ENCODE results near the gene METTL9.
"Not testable (repeated sequence)": the region's sequence is repeated elsewhere in the genome, so short reads cannot be mapped to it uniquely, and the experiment has no call there.

METTL9 gene

DNA sequence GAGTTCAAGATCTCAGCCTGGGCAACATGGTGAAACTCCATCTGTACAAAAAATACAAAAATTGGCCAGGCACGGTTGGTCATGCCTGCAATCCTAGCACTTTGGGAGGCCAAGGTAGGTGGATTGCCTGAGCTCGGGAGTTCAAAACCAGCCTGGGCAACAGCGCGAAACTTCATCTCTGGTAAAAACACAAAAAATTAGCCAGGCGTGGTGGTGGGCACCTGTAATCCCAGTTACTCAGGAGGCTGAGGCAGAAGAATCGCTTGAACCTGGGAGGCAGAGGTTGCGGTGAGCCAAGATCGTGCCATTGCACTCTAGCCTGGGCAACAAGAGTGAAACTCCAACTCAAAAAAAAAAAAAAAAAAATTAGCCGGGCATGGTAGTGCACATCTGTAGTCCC lies 25.9 kb upstream of the METTL9 start:
- in situ Hi-C loops (cut with MboI; ENCODE audit: low sequenced_read_pairs), result not testable (repeated sequence)

DNA sequence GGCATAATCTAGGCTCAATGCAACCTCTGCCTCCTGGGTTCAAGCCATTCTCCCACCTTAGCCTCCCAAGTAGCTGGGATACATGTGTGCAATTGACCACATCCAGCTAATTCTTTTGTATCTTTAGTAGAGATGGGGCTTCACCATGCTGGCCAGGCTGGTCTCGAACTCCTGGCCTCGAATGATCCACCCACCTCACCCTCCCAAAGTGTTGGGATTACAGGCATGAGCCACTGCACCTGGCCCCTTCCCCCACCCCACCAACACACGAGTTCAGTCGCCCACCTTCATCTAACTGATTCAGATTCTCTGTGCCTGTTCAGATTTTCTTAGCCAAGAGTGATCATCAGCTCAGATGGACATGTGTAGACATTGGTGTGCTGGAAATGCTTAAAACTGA lies 25.0 kb upstream of the METTL9 start:
- in situ Hi-C loops (cut with MboI; ENCODE audit: low sequenced_read_pairs), result no loop called here

DNA sequence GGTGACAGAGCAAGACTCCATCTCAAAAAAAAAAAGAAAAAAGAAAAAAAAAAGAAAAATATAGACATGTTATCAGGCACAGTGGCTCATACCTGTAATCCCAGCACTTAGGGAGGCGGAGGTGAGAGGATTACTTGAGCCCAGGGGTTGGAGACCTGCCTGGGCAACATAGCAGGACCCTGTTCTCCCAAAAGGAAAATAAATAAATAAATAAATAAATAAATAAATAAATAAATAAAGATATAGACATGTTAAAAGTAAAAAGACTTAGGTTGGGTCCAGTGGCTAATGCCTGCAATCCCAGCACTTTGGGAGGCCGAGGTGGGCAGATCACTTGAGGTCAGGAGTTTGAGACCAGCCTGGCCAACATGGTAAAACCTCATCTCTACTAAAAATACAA lies 23.1 kb upstream of the METTL9 start:
- in situ Hi-C loops (cut with MboI; ENCODE audit: low sequenced_read_pairs), result not testable (repeated sequence)

DNA sequence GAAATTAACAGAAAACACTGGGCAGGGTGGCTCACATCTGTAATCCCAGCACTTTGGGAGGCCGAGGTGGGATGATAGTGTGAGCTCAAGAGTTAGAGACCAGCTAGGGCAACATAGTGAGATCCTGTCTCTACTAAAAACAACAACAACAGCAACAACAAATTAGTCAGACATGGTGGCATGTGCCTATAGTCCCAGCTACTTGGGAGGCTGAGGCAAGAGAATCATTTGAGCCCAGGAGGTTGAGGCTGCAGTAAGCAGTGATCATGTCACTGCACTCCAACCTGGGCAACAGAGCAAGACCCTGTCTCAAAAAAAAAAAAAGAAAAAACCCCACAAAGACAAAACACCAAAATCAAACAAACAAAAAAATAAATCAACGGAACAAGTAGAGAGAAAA lies 21.9 kb upstream of the METTL9 start:
- in situ Hi-C loops (cut with MboI; ENCODE audit: low sequenced_read_pairs), result not testable (repeated sequence)

DNA sequence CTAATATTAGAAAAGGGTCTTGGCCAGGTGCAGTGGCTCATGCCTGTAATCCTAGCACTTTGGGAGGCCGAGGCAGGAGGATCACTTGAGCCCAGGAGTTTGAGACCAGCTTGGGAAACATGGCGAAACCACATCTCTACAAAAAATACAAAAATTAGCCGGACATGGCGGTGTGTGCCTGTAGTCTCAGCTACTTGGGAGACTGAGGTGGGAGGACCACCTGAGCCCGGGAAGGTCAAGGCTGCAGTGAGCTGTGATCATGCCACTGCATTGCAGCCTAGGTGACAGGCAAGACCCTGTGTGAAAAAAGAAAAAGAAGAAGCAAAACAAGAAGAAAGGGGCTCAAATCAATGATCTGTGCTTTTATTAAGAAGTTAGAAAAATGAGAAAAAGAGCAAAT lies 21.1 kb upstream of the METTL9 start:
- in situ Hi-C loops (cut with MboI; ENCODE audit: low sequenced_read_pairs), result not testable (repeated sequence)

DNA sequence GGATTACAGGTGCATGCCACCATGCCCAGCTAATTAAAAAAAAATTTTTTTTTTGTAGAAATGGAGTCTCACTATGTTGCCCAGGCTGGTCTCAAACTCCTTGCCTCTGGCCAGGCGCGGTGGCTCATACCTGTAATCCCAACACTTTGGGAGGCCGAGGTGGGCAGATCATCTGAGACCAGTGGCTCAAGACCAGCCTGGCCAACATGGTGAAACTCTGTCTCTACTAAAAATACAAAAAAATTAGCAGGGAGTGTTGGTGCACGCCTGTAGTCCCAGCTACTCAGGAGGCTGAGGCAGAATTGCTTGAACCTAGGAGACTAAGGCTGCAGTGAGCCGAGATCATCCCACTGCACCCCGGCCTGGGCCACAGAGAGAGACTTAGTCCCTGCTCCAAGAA lies 19.2 kb upstream of the METTL9 start:
- in situ Hi-C loops (cut with MboI; ENCODE audit: low sequenced_read_pairs), result not testable (repeated sequence)

DNA sequence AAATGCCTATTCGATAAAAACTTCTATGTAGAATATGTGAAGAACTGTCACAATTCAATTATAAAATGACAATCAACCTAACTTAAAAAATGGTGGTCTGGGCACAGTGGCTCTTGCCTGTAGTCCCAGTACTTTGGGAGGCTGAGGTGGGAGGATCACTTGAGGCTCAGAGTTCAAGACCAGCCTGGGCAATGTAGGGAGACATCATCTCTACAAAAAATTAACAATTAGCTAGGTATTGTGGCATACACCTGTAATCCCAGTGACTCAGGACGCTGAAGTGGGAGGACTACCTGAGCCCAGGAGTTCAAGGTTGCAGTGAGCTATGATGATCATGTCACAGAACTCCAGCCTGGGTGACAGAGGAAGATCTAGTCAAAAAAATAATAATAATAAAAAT lies 18.6 kb upstream of the METTL9 start:
- in situ Hi-C loops (cut with MboI; ENCODE audit: low sequenced_read_pairs), result no loop called here

DNA sequence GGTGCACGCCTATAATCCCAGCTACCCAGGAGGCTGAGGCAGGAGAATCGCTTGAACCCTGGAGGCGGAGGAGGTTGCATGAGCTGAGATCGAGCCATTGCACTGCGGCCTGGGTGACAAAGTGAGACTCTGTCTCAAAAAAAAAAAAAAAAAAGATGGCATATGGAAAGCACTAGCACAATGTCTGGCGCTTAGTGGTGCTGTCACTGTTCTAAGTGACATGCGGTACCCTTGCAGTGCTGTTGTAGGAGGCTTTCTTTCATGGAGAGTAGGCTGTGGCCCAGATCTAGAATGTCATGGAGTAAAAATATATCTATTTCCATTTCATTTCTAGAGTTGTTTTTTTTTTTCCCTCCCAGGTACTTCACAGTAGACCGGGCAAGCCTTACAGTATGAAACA lies 14.6 kb upstream of the METTL9 start:
- in situ Hi-C loops (cut with MboI; ENCODE audit: low sequenced_read_pairs), result no loop called here

DNA sequence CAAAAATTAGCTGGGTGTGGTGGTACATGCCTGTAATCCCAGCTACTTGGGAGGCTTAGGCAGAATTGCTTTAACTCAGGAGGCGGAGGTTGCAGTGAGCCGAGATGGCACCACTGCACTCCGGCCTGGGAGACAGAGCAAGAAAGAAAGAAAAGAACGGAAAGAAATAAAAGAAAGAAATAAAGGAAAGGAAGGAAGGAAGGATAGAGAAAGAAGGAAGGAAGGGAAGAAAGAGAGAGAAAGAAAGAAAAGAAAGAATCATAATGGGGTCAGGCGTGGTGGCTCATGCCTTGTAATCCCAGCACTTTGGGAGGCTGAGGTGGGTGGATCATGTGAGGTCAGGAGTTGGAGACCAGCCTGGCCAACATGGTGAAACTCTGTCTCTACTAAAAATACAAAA lies 10.8 kb upstream of the METTL9 start:
- in situ Hi-C loops (cut with MboI; ENCODE audit: low sequenced_read_pairs), result not testable (repeated sequence)

DNA sequence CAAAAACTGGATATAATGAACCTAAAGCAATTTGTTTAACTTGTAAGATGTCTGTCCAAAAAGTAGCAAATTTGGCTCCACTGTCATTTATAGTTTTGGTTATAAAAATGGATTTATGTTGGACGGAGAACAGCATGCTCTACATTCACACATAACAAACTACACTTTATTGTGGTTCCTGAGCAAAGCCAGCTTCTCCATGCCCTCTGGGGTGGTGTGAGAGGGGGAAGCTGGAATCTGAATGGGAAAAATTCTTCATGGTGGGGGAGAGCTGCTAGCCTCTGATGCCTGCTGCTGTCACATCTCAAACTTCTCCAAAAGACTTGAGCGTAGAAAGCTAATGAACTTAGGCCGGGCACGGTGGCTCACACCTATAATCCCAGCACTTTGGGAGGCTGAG lies 9.8 kb upstream of the METTL9 start:
- in situ Hi-C loops (cut with MboI; ENCODE audit: low sequenced_read_pairs), result no loop called here

DNA sequence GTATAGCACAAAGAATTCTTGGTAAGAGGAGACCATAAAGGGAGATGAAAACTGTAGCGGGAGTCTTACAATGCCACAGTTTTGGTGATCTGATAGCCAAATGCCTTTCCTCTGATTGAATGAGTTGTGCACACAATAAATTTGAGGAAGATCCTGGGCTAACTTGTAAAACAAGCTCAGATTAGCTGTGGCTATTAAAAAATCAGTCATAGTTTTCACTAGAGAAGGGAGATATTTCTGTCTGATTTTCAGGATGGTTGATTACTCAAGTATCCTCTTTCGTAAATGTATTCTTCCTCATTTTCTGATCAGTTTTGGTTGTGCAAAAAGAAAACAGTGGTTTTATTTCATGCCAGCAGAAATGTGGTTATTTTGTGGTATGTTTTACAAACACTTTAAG lies 9.1 kb upstream of the METTL9 start:
- in situ Hi-C loops (cut with MboI; ENCODE audit: low sequenced_read_pairs), result no loop called here

DNA sequence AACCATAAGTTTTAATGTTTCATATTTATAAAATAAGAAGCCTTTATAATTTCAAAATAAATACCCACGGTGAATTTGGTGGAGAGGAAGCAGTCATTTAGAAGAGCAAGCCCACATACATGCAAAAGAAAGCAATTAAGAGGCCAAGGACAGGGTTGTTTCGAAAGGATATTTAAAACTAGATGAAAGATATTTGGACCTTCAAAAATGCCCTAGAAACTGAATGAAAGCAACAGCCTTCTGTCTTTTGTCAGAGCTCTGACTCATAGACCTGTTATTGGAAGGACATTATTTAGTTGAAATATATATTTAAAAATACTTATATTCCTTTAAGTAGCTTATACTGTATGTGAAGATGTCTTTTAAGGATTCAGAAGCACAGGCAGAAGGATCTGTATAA lies 8.6 kb upstream of the METTL9 start:
- in situ Hi-C loops (cut with MboI; ENCODE audit: low sequenced_read_pairs), result no loop called here

DNA sequence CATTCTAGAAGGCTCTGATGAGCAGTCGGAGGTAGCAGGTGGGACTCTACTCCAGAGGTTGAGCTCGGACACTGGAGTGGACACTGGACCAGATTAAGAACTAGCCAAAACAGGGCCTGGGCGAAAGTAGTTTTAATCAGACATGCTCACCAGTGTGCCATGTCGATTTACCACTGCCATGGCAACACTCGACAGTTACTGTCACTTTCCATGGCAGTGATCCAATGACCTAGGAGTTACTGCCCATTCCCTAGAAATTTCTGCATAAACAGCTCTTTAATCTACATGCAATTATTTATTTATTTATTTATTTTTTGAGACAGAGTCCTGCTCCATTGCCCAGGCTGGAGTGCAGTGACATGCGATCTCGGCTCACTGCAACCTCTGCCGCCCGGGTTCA lies 7.2 kb upstream of the METTL9 start:
- in situ Hi-C loops (cut with MboI; ENCODE audit: low sequenced_read_pairs), result no loop called here

DNA sequence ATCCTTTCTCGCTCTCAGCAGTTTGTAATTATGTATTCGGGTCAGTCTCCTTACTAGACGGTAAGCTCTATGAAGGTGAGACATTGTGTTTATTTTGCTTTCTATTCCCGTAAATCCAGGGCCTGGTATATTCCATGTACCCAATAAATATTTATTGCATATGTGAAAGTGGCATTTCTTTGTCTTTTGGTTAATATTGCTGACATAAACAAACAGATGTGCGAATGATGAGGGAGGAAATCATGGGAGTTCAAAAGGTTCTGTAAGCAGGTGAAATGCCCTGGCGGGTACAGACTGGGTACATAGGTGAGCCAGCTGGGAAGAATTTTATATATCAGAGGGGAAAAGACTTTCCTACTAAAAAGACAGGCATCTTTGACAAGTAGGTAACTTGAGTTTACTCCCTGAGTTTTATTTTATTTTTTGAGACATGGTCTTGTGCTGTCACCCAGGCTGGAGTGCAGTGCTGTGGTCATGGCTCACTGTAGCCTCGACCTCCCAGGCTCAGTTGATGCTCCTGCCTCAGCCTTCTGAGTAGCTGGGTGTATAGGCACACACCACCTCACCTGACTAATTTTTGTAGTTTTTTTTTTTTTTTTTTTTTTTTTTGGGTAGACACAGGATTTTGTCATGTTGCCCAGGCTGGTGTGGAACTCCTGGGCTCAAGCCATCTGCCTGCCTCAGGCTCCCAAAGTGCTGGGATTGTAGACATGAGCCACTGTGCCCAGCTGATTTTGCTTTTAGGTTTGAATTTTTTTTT lies 5.7 kb upstream of the METTL9 start:
- in situ Hi-C loops (cut with MboI; ENCODE audit: low sequenced_read_pairs), result no loop called here

DNA sequence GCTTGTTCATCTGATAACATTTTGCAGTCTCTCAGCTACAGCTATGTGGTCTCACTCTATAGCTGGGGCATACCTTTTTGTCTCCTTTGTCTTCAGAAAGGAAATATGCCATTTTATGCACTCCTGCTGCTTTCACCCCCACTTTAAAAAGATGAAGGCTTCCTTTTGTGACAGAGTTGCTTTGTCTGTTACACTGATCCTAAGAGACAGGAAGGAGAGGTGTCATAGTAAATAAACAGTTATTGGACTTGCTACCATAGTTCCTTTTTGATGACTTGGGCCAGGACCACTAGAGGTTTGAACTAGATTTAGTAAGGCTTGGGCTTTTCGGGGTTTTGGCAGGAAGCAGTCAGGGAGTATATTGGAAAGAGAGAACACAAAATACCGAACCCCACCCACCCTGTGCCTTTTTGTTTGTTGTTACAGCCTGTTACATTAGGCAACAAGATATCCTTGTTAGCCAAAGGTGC lies 1.8 kb upstream of the METTL9 start:
- in situ Hi-C loops (cut with MboI; ENCODE audit: low sequenced_read_pairs), result no loop called here

DNA sequence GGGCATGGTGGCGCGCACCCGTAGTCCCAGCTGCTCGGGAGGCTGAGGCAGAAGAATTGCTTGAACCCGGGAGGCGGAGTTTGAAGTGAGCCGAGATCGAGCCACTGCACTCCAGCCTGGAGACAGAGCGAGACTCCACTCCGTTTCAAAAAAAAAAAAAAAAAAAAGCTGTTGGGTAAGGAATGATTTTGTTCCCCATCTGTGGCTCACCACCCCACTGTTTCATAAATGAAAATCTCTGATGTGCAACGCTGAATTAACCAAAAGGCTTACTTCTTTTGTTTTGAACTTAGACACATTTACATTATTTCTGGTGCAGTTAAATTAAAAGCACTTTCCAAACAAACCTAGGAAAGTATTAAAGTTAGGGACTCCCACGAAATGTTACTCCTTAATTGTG lies 1.2 kb upstream of the METTL9 start:
- in situ Hi-C loops (cut with MboI; ENCODE audit: low sequenced_read_pairs), result no loop called here

DNA sequence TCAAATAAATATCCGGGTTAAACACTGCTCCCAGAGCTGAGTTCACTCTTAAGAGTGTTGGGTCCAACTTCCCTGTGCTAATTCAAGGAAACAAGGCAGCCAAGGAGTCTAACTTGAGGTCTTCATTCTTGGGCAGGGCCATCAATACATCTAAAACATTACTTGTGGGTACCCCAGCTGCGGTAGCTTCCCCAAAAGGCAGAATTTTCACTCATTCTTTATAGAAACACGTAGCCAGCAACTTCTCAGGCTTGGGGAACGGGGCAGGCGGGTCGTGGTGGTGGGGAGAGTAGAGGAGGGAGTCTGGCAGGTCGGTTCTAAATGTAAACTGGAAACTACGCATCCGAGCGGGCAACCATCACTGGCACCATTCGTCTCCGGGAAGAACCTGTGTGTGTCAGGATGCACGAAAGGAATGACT lies 666 bp upstream of the METTL9 start:
- in situ Hi-C loops (cut with MboI; ENCODE audit: low sequenced_read_pairs), result no loop called here

DNA sequence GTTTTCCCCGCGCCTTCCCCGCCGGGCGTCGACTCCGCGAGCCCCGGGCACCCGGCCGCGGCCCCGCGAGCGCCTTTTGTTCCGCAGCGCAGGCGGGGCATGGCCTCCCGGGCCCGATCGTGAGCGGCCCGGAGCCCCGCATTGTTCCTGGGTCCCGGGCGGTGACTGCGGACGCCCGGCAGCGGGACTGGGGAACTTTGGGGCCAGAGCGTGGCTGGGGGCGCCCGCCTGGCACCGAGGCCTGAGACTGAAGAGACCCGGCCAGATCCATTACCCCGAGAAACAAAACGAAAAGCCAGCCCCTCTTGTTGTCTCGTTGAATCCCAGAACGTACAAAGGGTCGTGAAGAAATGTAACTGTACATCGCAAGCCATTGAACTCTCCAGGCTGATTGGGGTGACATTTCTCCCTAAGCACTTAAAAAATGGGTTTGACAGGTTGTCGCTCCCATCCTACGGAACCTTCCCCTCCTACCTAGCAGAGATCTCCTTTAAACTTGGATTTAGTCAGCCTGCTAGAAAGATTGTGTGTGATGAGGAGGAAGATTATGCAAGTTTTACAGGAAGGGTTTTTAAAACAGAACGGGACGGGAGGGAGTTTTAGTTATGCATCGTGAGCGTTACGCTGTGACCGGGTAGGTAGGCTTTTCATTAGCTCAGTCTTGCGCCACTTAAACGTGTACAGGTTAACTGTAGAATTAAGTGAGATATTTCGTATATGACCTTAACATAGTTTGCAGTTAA lies 825 bp downstream of the METTL9 start:
- in situ Hi-C loops (cut with MboI; ENCODE audit: low sequenced_read_pairs), result no loop called here

DNA sequence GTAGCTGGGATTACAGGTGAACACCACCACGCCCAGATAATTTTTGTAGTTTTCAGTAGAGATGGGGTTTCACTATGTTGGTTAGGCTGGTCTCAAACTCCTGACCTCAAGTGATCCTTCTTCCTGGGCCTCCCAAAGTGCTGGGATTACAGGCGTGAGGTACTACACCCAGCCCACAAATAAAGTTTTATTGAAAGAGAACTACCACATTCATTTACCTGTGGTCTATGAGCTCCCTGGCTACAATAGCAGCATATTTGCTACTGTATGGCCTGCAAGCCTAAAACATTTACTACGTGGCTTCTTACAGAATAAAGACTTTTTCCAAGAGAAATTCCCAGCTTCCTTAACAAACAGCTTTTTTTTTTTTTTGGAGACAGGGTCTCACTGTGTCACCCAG lies 3.4 kb downstream of the METTL9 start:
- in situ Hi-C loops (cut with MboI; ENCODE audit: low sequenced_read_pairs), result no loop called here

DNA sequence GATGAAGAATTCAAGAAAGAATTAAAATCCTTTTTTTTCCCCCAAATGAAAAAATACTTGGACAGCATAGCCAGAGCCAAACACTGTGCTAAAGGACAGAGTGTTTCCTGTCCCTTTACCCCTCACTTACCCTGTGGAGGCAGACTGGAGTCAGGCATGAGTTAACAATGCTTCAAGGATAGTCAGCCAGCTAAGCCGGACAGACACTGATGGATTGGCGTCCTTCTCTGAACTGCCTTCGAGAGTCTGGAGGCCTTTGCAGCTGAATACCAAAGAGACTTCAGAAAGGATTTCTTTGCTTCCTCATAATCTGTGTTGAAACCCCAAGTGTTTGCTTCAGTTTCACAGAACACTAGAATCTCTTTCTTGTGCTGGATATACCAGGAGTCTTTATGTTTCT lies 4.6 kb downstream of the METTL9 start:
- in situ Hi-C loops (cut with MboI; ENCODE audit: low sequenced_read_pairs), result no loop called here

DNA sequence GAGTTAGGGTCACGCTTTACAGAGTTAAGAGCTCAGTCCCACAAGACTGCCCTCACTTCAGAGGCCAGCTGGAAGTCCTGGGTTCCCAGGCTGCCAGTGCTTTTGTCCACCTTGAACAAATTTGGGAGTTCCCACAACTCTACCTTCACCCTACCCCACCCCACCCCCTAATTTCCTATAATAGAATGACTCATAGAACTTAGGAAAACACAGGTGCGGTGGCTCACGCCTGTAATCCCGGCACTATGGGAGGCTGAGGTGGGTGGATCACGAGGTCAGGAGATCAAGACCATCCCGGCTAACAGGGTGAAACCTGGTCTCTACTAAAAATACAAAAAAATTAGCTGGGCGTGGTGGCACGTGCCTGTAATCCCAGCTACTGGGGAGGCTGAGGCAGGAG lies 6.5 kb downstream of the METTL9 start:
- in situ Hi-C loops (cut with MboI; ENCODE audit: low sequenced_read_pairs), result not testable (repeated sequence)

DNA sequence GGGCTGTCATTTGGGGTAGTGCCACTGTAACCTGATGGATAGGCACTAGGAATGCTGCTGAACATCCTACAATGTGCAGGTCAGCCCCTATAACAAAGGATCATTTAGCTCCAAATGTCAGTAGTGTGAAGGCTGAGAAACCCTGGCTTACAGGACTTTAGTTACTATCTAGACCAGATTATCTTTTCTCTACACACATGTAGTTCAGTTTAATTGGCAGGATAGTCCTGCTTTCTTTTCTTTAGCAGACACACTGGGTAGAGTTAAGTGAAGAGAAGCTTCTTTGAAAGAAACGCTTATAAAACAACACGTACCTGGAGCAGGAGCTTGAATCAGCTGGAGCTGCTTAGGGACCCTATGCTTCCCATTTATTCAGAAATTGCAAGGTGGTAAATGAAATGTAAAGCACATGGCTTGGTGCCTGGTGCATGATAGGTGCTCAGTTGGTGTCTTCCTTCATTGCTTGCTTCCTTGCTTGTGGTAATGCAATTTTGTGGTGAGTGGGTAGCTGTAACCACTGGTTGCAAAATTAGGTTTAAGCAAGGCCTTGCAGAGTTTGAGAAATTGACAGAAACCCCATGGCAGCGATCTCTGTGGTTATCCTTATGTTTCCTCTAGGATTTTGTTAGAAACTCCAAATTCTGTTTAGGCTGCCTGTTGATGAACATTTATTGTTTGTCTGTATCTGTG lies 9.4 kb downstream of the METTL9 start:
- in situ Hi-C loops (cut with MboI; ENCODE audit: low sequenced_read_pairs), result no loop called here

Data from hTERT RPE-1 (cell line).